T-helper 2 cell treated with Interferon-gamma antibody and Interleukin-4, amounts not matched to agents 5 μg/mL and 100 μg/mL, for 36 hours (primary cell): ENCODE measurements around the gene TBC1D21.

Source experiments
- DNase-seq: peaks from one replicate; pipeline ENCODE4 v3.0.0; 2021; ENCODE audit warnings: low spot score
- H3K27ac Mint-ChIP-seq: one replicate; pipeline ENCODE4 v1.8.0; 2021; ENCODE audit warnings: mild to moderate bottlenecking, mixed read lengths
- H3K27me3 Mint-ChIP-seq: one replicate; pipeline ENCODE4 v1.8.0; 2021; ENCODE audit warnings: low read depth, mixed read lengths
- H3K36me3 Mint-ChIP-seq: one replicate; pipeline ENCODE4 v1.8.0; 2021; ENCODE audit warnings: low read depth, mixed read lengths
- H3K4me1 Mint-ChIP-seq: one replicate; pipeline ENCODE4 v1.8.0; 2021; ENCODE audit warnings: low read depth, mixed read lengths
- H3K4me3 Mint-ChIP-seq: one replicate; pipeline ENCODE4 v1.8.0; 2022; ENCODE audit warnings: mild to moderate bottlenecking, moderate library complexity, mixed read lengths
- H3K9me3 Mint-ChIP-seq: one replicate; pipeline ENCODE4 v1.8.0; 2021; ENCODE audit warnings: mixed read lengths

Gene TBC1D21

DNA sequence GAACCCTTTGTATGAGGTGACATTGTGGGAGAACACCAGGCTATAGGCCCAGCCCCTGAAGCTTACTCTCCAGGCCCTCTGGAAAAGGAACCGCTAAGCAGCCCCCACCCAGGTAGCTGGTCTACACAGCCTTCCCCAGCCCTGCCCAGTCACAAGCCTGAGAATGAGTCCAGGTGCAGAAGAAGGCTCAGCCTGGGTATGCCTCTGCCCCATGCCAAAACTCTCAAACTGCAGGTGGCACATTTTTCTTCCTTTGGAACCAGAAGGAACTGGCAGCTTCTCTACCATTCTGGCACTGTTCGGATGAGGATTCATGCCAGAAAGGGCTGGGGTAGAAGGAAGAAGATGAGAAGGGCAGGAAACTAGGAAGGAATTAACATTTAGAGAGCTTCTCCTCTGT, 23.7 kb upstream of the TBC1D21 start:
- H3K4me3 Mint-ChIP-seq = no peak overlapping the region

DNA sequence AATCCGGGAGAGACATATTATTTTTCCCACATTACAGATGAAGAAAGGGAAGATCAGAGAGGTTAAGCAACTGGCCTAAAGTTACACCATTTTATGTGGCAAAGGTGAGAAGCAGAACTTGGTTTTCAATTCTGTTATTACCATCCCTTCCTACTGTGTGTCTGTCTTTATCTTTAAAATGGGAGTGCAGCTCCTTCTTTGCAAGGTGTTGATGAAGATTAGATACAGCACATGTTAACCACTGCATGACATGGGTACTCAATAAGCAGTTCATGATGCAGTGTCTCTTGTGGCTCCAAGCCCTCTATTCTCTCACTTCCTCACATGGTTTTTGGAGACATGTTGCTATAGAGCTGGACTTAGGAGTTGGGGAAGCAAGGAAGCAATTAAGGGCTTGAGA, 23.1 kb upstream of the TBC1D21 start:
- H3K4me3 Mint-ChIP-seq = no peak overlapping the region
- no peaks in the 10 kb centered on the region for H3K9me3 Mint-ChIP-seq
- no peaks in the 10 kb centered on the region for H3K36me3 Mint-ChIP-seq
- no peak overlapping the region for H3K27ac Mint-ChIP-seq
- no peaks in the 10 kb centered on the region for H3K4me1 Mint-ChIP-seq
- no peak for DNase-seq
- H3K27me3 Mint-ChIP-seq = peaks cover 2% of the 10 kb centered on the region

More for the DNA sequence above, 23.7 kb upstream of the TBC1D21 start:
- no peak overlapping the region for H3K27ac Mint-ChIP-seq
- DNase-seq = no peak
- no peaks in the 10 kb centered on the region for H3K27me3 Mint-ChIP-seq
- no peaks in the 10 kb centered on the region for H3K9me3 Mint-ChIP-seq
- no peaks in the 10 kb centered on the region for H3K36me3 Mint-ChIP-seq
- H3K4me1 Mint-ChIP-seq = no peaks in the 10 kb centered on the region

DNA sequence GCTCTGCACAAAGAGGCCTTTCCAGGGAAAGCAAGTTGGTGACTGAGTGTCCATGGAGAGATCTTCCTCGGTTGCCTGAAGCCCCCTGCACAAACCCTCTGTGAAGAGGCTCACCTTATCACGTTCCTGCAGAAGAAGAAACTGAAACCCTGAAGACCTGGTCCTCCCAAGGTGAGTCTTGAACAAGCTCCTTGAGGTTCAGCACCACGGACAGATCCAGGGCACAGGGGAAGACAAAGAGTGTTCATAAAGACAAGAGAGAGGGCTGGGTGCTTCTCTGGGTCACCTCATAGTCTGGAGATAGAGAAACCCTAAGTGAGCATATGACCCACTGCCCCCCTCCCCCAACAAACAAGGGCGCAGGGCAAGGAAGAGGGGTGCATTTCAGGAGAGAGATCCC, 21.7 kb upstream of the TBC1D21 start:
- Mint-ChIP-seq H3K4me1 (no peaks in the 10 kb centered on the region), H3K27me3 (peaks cover 2% of the 10 kb centered on the region), H3K27ac (no peak overlapping the region), H3K9me3 (no peaks in the 10 kb centered on the region), H3K4me3 (no peak overlapping the region), H3K36me3 (no peaks in the 10 kb centered on the region)
- no peak for DNase-seq

DNA sequence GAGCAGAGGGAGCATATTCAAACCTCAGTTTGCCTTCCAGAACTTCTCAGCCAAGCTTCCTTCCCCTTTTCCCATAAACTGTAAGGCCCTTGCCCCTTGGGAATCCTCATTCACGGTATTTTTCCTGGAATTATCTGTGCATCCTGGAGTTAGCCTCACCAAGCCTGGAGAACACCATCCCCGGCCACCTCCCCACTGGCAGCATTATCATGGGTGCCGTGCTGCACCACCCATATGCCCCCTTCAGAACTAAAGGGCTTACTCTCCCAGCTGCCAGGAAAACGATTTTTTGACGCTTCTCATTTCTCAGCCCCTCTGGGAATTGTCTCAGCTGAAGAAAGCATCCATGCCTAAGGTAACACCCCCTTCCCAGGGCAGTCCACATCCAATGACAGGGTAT, 20.9 kb upstream of the TBC1D21 start:
- H3K4me1 Mint-ChIP-seq = no peaks in the 10 kb centered on the region
- no peak overlapping the region for H3K27ac Mint-ChIP-seq
- no peak overlapping the region for H3K4me3 Mint-ChIP-seq
- no peaks in the 10 kb centered on the region for H3K36me3 Mint-ChIP-seq
- no peak for DNase-seq
- no peaks in the 10 kb centered on the region for H3K9me3 Mint-ChIP-seq
- peaks cover 6% of the 10 kb centered on the region for H3K27me3 Mint-ChIP-seq

DNA sequence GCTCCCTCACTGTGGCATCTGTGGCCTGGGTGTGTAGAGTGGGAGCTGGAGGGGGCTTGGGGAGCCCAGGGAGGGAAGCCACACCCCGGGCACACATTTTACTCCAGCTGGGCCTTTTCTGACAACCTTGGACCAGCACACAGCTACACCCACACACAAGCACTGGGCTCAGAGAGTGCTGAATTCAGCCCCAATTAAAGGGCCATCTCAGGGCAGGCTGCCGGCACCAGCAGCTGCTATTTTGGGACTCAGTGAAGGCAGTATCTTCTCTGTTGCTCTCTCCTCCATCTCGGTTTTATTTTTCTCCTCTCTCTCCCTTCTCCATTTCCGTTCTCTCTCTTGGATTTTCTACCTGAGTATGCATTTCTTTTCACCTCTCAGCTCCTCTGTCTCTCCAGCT, 19.1 kb upstream of the TBC1D21 start:
- Mint-ChIP-seq H3K36me3 (no peaks in the 10 kb centered on the region), H3K4me3 (no peak overlapping the region), H3K27ac (no peak overlapping the region), H3K9me3 (no peaks in the 10 kb centered on the region), H3K27me3 (peaks cover 7% of the 10 kb centered on the region), H3K4me1 (no peaks in the 10 kb centered on the region)
- no peak for DNase-seq

DNA sequence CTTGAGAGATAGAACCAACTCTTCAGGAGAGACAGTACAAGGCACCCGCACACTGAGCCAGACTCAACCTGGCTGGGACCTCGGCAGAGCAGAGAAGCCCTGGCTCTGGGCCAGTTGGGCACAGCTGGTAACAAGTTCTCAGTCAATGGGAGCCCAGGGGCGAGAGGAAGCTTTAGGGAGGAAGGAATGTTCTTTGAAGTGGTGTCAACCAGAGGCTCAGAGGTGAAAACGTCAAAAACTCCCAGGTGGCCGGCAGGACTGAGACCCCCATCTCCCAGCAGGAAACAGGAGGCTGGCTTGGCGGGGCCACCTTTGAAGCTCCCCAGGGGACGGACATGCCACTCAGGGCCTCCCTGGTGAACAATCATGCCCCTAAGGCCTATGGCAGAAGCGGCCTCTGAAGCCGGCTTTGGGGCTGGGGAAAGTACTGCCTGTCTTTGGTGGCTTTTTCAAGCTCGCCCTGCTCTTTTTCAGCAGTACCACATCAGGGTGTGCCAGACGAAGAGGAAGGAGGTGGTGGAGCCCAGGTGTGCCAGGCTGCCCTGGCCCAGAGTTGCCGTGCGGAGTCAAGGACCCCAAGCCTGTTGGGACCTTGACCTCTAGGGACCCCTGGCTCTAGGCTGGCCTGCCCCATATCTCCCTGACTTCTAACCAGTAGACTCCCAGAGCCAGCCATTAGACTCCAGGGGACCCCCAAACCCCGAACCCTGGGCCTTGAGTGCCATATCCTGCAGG, 16.7 kb upstream of the TBC1D21 start:
- H3K9me3 Mint-ChIP-seq = no peaks in the 10 kb centered on the region
- no peaks in the 10 kb centered on the region for H3K36me3 Mint-ChIP-seq
- H3K27me3 Mint-ChIP-seq = peaks cover 10% of the 10 kb centered on the region
- no peak for DNase-seq
- no peak overlapping the region for H3K27ac Mint-ChIP-seq
- no peak overlapping the region for H3K4me3 Mint-ChIP-seq
- H3K4me1 Mint-ChIP-seq = no peaks in the 10 kb centered on the region

DNA sequence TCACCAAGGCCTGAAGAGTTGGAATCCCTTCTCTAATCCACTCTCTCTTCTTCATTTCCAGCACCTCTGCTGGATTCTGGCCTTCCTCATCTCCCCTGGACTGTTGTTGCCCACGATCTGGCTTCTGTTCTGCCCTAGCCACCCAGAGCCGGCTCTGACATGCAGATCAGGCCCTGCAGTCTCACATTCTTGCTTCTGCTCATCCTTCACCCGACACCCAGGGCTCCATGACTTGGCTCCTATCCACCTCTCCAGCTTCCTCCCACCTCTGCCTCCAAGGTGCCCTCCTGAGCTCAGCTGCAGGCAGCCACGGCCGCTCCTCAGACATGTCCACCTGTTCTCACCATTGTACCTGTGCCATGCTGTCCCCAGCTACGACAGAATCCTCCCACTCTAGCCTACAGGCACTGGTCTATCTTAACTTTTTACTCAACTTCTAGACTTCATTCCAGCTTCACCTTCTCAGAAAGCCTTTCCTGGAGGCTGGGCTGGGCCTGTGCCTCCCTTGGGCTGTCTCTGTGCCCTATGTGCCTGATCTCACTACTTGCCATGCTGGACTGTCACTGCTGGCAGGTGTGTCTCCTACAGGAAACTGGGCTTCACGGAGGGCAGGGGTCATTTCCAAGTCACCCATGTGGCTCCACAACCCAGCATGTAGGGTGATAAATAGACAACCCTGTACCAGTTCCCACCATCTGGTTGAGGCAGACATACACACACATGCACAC, 16.0 kb upstream of the TBC1D21 start:
- DNase-seq = no peak
- peaks cover 17% of the 10 kb centered on the region for H3K27me3 Mint-ChIP-seq
- H3K36me3 Mint-ChIP-seq = no peaks in the 10 kb centered on the region
- no peaks in the 10 kb centered on the region for H3K4me1 Mint-ChIP-seq
- H3K27ac Mint-ChIP-seq = no peak overlapping the region
- H3K4me3 Mint-ChIP-seq = no peak overlapping the region
- no peaks in the 10 kb centered on the region for H3K9me3 Mint-ChIP-seq

DNA sequence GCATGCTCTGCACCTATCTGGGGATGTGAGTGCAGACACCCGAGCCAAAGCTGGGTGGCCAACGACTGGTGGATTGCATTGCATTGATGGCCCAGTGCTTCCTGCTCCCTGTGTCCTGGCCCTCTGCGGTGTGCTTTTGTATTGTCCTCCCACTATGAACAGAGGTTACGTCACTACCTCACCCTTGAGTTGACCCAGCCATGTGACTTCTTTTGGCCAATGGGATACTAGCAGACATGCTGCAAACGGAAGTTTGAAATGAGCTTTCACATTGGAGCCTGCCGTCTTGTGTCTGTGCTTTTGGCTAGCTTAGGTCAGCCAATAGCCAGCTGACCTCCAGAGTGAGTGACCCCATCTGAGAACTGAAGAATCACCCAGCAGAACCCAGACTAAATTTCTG, 15.3 kb upstream of the TBC1D21 start:
- no peaks in the 10 kb centered on the region for H3K4me1 Mint-ChIP-seq
- DNase-seq = no peak
- no peaks in the 10 kb centered on the region for H3K9me3 Mint-ChIP-seq
- no peak overlapping the region for H3K27ac Mint-ChIP-seq
- no peaks in the 10 kb centered on the region for H3K36me3 Mint-ChIP-seq
- H3K4me3 Mint-ChIP-seq = no peak overlapping the region
- peaks cover 23% of the 10 kb centered on the region for H3K27me3 Mint-ChIP-seq

DNA sequence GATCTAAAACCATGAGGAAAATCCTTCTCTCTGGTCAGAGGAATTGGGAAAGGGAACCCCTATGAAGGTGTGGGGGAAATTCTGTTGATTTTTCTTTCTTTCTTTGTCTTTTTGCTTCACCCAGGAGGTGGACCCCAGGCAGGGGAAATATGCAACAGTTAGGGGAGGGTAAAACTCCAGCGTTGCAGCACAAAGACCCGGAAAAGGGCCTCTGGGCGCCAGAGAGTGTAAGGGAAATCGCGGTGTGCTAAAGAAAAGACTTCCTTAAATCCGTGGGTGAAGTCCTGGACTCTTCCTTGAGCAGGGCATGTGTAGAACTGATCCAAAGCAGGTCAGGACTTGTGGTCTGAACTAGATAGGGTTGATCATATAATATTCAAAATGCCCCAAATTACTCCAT, 11.1 kb upstream of the TBC1D21 start:
- H3K4me3 Mint-ChIP-seq = no peak overlapping the region
- H3K36me3 Mint-ChIP-seq = no peaks in the 10 kb centered on the region
- no peaks in the 10 kb centered on the region for H3K4me1 Mint-ChIP-seq
- no peaks in the 10 kb centered on the region for H3K9me3 Mint-ChIP-seq
- peaks cover 47% of the 10 kb centered on the region for H3K27me3 Mint-ChIP-seq
- H3K27ac Mint-ChIP-seq = no peak overlapping the region
- DNase-seq = no peak

DNA sequence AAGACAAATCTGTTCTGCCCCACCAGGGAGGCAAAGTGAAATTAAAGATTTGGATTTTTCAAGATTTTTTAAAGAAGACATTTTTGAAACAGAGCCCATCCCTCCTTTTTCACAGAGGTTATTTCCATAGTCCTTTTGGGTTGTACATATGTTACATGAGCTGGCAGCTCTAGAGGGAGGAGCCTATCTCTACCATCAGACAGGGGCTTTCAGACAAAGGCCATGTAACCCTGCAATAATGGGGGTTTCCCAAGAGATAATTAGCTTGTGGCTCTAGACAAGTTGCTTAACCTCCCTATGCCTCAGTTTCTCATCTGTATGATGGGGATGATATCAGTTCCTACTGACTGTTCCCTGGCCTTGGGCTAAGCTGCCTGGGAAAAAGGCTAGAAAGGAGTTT, 8.0 kb upstream of the TBC1D21 start:
- no peak overlapping the region for H3K4me3 Mint-ChIP-seq
- no peaks in the 10 kb centered on the region for H3K4me1 Mint-ChIP-seq
- H3K27ac Mint-ChIP-seq = no peak overlapping the region
- H3K27me3 Mint-ChIP-seq = peaks cover 54% of the 10 kb centered on the region
- H3K36me3 Mint-ChIP-seq = no peaks in the 10 kb centered on the region
- no peaks in the 10 kb centered on the region for H3K9me3 Mint-ChIP-seq
- no peak for DNase-seq

DNA sequence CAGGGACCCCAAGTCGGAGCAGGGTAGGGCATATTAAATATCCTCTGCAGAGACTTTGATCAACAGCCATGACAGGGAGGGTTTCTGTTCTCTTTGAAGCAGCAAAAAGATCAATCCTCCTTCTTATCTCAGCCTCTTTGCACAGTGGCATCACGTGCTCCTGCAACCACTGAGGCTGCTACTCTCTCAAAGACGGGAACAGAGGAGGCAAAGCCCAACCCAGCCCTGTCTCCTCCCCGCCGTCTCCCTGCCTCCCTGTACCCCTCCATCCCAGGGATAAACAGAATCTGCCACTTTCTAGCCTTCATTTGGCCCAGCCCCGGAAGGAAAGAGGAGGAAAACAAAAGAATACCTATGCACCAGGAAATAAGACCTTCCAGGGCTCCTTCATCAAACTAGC, 7.5 kb upstream of the TBC1D21 start:
- H3K4me3 Mint-ChIP-seq = no peak overlapping the region
- no peaks in the 10 kb centered on the region for H3K36me3 Mint-ChIP-seq
- peaks cover 56% of the 10 kb centered on the region for H3K27me3 Mint-ChIP-seq
- H3K9me3 Mint-ChIP-seq = no peaks in the 10 kb centered on the region
- DNase-seq = no peak
- peaks cover under 1% of the 10 kb centered on the region for H3K4me1 Mint-ChIP-seq
- H3K27ac Mint-ChIP-seq = no peak overlapping the region

DNA sequence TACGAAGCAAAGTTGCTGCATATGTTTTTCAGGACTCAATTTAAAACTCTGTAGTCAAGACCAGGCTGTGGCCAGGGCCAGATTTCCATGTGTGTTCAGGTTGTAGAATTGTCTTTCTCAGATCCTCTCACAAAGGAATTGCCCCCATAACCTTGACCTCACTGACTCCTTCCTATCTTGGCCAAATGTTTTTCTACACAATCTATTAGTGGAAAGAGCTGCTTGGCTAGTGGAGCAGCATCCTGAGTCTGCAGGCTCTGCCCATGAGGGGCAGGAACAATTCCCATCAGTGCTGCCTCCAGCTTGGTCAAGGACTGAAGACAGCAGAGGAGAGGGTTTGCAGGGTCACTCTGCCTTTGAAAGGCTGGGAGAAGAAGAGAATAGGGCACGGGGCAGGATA, 6.9 kb upstream of the TBC1D21 start:
- Mint-ChIP-seq H3K36me3 (no peaks in the 10 kb centered on the region), H3K4me1 (peaks cover 1% of the 10 kb centered on the region), H3K4me3 (no peak overlapping the region), H3K9me3 (no peaks in the 10 kb centered on the region), H3K27ac (no peak overlapping the region), H3K27me3 (peaks cover 62% of the 10 kb centered on the region)
- no peak for DNase-seq

DNA sequence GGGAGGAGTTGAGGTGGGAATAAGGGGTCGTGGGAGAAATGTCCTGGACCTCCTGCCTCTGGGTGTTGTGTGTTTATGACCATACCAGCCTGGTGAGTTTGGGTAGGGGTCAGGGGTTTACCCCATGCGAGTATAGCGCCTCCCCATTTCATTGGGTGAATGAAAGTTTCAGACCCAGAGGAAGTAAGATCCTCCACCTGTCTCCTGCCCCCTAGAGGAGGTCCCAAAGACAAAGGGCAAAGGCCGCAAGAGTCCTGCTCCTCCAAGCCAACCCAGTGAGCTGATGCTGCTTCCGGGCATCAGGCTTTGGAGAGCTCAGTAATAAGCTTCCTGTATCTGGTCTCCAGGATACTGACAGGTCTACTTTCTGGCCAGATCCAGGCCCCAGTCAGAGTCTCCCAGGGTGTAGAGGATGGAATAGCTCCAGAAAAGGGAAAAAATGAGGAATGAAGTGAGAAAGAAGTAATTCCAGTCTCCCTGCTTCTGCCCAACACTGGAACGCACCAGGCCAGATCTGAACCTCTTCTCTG, 6.4 kb upstream of the TBC1D21 start:
- no peaks in the 10 kb centered on the region for H3K9me3 Mint-ChIP-seq
- no peak overlapping the region for H3K4me3 Mint-ChIP-seq
- H3K4me1 Mint-ChIP-seq = peaks cover 1% of the 10 kb centered on the region
- H3K36me3 Mint-ChIP-seq = no peaks in the 10 kb centered on the region
- DNase-seq = no peak
- peaks cover 62% of the 10 kb centered on the region for H3K27me3 Mint-ChIP-seq
- no peak overlapping the region for H3K27ac Mint-ChIP-seq

DNA sequence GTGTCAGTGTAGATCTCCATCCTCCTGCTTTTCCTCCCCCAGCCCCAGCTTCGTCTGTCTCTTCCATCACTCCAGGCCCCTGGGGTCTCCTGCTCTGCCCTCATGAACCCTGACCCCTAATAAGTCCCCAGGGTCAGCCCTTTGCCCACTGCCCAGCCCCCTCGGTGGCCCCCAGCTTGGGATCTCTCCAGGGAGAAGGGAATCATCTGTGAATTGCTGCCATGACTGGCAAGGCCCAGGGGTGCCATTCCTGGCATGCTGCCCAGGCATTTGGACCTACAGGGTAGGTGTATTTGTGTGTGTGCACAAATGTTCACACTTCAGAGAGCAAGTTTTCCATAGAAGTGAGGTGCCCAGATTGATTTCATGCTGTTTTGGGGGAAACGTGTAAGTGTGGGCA, 5.9 kb upstream of the TBC1D21 start:
- Mint-ChIP-seq H3K27me3 (peaks cover 62% of the 10 kb centered on the region), H3K36me3 (no peaks in the 10 kb centered on the region), H3K9me3 (no peaks in the 10 kb centered on the region), H3K4me1 (peaks cover 1% of the 10 kb centered on the region), H3K27ac (no peak overlapping the region), H3K4me3 (no peak overlapping the region)
- no peak for DNase-seq
